Astrocyte (in vitro differentiated cells and primary cell): ENCODE measurements around the gene PCBP3. TPM values are rescaled to one million over a fixed set of nuclear protein-coding genes. Genes with fewer than 3 reads are reported as not detected.

ENCODE experiments used
- DNase-seq: peaks from one replicate; pipeline ENCODE4 v3.0.0-alpha.2; 2010; ENCODE audit warnings: low read depth
- FAIRE-seq: peaks from 2 replicates; lab custom pipeline; 2011; peaks lifted over from hg19 to GRCh38; lab: Jason Lieb, UNC
- H2AFZ ChIP-seq: 2 replicates; pipeline ENCODE4 v1.6.0; 2012; ENCODE audit warnings: low read depth, low read length, inconsistent platforms
- H3K27ac ChIP-seq: 2 replicates; pipeline ENCODE4 v1.5.1; 2011; ENCODE audit warnings: low read depth, low read length, inconsistent platforms
- H3K27me3 ChIP-seq: 2 replicates; pipeline ENCODE4 v1.6.0; 2011; ENCODE audit warnings: low read length, inconsistent platforms; ENCODE audit not compliant: insufficient read depth
- H3K36me3 ChIP-seq: 2 replicates; pipeline ENCODE4 v1.5.1; 2011; ENCODE audit warnings: low read length, inconsistent platforms; ENCODE audit not compliant: insufficient read depth
- H3K4me1 ChIP-seq: 2 replicates; pipeline ENCODE4 v1.5.1; 2011; ENCODE audit warnings: low read length, inconsistent platforms; ENCODE audit not compliant: insufficient read depth
- H3K4me2 ChIP-seq: 2 replicates; pipeline ENCODE4 v1.6.0; 2012; ENCODE audit warnings: low read length, inconsistent platforms
- H3K4me3 ChIP-seq: 2 replicates; pipeline ENCODE4 v1.5.1; 2011; ENCODE audit warnings: low read depth, mild to moderate bottlenecking, low read length, inconsistent platforms; ENCODE audit not compliant: insufficient read depth
- H3K79me2 ChIP-seq: 2 replicates; pipeline ENCODE4 v1.6.0; 2012; ENCODE audit warnings: mild to moderate bottlenecking, low read length, inconsistent platforms; ENCODE audit not compliant: insufficient read depth
- H3K9ac ChIP-seq: 2 replicates; pipeline ENCODE4 v1.6.0; 2012; ENCODE audit warnings: mild to moderate bottlenecking, low read length, inconsistent platforms
- H3K9me3 ChIP-seq: 2 replicates; pipeline ENCODE4 v1.5.1; 2012; ENCODE audit warnings: low read depth, mild to moderate bottlenecking, low read length, inconsistent platforms; ENCODE audit not compliant: insufficient read depth
- H4K20me1 ChIP-seq: 2 replicates; pipeline ENCODE4 v1.6.0; 2012; ENCODE audit warnings: low read length, inconsistent platforms; ENCODE audit not compliant: insufficient read depth
- H3K27ac Mint-ChIP-seq: one replicate; pipeline ENCODE4 v1.8.0; 2021; ENCODE audit warnings: mild to moderate bottlenecking, mixed read lengths; ENCODE audit not compliant: unreplicated experiment
- H3K27me3 Mint-ChIP-seq: one replicate; pipeline ENCODE4 v1.8.0; 2021; ENCODE audit warnings: low read depth, mixed read lengths; ENCODE audit not compliant: unreplicated experiment
- H3K36me3 Mint-ChIP-seq: one replicate; pipeline ENCODE4 v1.8.0; 2021; ENCODE audit warnings: low read depth, mixed read lengths; ENCODE audit not compliant: unreplicated experiment
- H3K4me1 Mint-ChIP-seq: one replicate; pipeline ENCODE4 v1.8.0; 2021; ENCODE audit warnings: low read depth, mixed read lengths; ENCODE audit not compliant: unreplicated experiment
- H3K4me3 Mint-ChIP-seq: one replicate; pipeline ENCODE4 v1.8.0; 2021; ENCODE audit warnings: mild to moderate bottlenecking, moderate library complexity, mixed read lengths; ENCODE audit not compliant: unreplicated experiment
- H3K9me3 Mint-ChIP-seq: one replicate; pipeline ENCODE4 v1.8.0; 2021; ENCODE audit warnings: mild to moderate bottlenecking, mixed read lengths; ENCODE audit not compliant: unreplicated experiment
- EZH2 ChIP-seq: IDR thresholded peaks from 2 replicates; pipeline ENCODE4 v1.6.1; 2012; ENCODE audit warnings: mild to moderate bottlenecking, low read length, inconsistent platforms; ENCODE audit not compliant: insufficient read depth
- total RNA-seq: library from RNA; stranded (reverse); gene quantifications from 2 replicates; pipeline ENCODE4 v1.2.1, GENCODE V29; 2021
- TF ChIP-seq, protein P1 (sequence below): IDR thresholded peaks from 2 replicates; pipeline ENCODE4 v1.5.1; 2011; ENCODE audit warnings: low read depth, mild to moderate bottlenecking, inconsistent platforms, low read length, moderate library complexity; ENCODE audit not compliant: insufficient read depth

Gene PCBP3
- total RNA-seq, 1 donor from 2014 or later, result 1.8 TPM

DNA sequence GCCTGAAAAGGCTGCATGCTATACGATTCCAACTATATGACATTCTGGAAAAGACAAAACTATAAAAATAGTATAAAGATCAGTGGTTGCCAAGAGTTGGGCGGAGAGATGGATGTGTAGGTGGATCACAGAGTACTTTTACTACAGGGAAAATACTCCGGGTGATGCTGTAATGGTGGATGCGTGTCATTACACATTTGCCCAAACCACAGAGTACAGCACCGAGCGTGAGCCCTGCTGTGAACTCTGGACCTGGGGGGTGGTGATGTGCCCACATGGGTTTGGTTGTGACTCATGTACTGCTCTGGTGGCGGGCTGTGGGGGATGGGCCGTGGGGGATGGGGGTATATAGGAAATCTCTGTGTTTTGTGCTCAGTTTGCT is 175.4 kb downstream of the PCBP3 start:
- peak overlapping the region; percentile 70 for H3K4me2 ChIP-seq
- H3K79me2 ChIP-seq, result no peaks in the 10 kb centered on the region
- H3K27me3 Mint-ChIP-seq, result peaks cover 17% of the 10 kb centered on the region
- H3K27ac Mint-ChIP-seq, result peak overlapping the region; percentile 70
- peaks cover 3% of the 10 kb centered on the region for H3K9me3 ChIP-seq
- TF ChIP-seq EZH2, result no peak
- TF ChIP-seq, protein P1, sequence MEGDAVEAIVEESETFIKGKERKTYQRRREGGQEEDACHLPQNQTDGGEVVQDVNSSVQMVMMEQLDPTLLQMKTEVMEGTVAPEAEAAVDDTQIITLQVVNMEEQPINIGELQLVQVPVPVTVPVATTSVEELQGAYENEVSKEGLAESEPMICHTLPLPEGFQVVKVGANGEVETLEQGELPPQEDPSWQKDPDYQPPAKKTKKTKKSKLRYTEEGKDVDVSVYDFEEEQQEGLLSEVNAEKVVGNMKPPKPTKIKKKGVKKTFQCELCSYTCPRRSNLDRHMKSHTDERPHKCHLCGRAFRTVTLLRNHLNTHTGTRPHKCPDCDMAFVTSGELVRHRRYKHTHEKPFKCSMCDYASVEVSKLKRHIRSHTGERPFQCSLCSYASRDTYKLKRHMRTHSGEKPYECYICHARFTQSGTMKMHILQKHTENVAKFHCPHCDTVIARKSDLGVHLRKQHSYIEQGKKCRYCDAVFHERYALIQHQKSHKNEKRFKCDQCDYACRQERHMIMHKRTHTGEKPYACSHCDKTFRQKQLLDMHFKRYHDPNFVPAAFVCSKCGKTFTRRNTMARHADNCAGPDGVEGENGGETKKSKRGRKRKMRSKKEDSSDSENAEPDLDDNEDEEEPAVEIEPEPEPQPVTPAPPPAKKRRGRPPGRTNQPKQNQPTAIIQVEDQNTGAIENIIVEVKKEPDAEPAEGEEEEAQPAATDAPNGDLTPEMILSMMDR, result no peak
- peak overlapping the region; percentile 72 for H3K27ac ChIP-seq
- peaks cover 4% of the 10 kb centered on the region for H4K20me1 ChIP-seq
- H2AFZ ChIP-seq, result no peak overlapping the region
- H3K4me3 ChIP-seq, result peak overlapping the region; percentile 16
- peaks cover 24% of the 10 kb centered on the region for H3K4me1 ChIP-seq
- H3K4me3 Mint-ChIP-seq, result peak overlapping the region; percentile 46
- no peaks in the 10 kb centered on the region for H3K36me3 ChIP-seq
- H3K27me3 ChIP-seq, result no peaks in the 10 kb centered on the region
- H3K4me1 Mint-ChIP-seq, result peaks cover 19% of the 10 kb centered on the region
- FAIRE-seq, result no peak
- peak; percentile 83 for DNase-seq
- H3K9ac ChIP-seq, result peak overlapping the region; percentile 63
- no peaks in the 10 kb centered on the region for H3K36me3 Mint-ChIP-seq
- no peaks in the 10 kb centered on the region for H3K9me3 Mint-ChIP-seq

DNA sequence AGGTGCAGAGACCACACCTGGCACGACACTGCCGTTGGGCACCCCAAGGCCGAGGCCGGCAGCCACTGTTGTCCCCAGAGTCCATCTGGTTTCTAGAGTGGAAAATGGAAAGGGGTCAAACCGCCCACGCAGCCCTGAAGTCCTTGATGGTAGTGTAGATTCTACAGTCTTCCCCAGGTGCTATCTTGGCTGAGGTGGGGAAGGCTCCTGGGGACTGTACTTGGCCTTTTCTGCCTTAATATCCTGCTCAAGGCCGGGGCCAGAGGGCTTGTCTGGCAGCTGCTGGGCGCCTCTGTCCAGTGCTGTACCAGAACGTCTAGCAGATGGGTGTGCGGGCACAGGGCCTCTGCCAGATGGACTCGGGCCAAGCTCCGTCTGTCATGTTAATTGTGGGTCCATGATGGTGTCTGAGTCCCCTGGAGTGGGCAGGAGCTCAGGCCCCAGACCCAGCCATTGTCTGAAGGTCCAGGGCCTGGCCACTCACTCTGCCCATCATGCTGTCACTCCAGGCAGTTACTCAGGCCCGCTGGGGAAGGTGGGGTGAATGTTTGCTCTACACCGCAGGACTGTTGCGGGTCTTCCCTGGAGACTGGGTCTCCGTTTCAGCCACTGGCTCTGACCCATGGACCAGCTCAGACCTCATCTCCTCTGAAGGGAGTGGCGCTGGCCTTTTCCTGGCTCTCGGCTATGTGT is 176.1 kb downstream of the PCBP3 start:
- no peaks in the 10 kb centered on the region for H3K36me3 ChIP-seq
- peak overlapping the region; percentile 70 for H3K4me2 ChIP-seq
- H3K4me3 Mint-ChIP-seq, result no peak overlapping the region
- H4K20me1 ChIP-seq, result no peaks in the 10 kb centered on the region
- FAIRE-seq (no peak), DNase-seq (no peak)
- no peak for TF ChIP-seq EZH2
- TF ChIP-seq, protein P1, result no peak
- H3K9ac ChIP-seq, result peak overlapping the region; percentile 63
- no peaks in the 10 kb centered on the region for H3K27me3 ChIP-seq
- no peaks in the 10 kb centered on the region for H3K9me3 ChIP-seq
- H3K27ac ChIP-seq, result peak overlapping the region; percentile 72
- peaks cover 24% of the 10 kb centered on the region for H3K4me1 ChIP-seq
- H3K27me3 Mint-ChIP-seq, result peaks cover 24% of the 10 kb centered on the region
- H3K79me2 ChIP-seq, result no peaks in the 10 kb centered on the region
- H3K27ac Mint-ChIP-seq, result peak overlapping the region; percentile 70
- H3K9me3 Mint-ChIP-seq, result no peaks in the 10 kb centered on the region
- no peak overlapping the region for H3K4me3 ChIP-seq
- no peak overlapping the region for H2AFZ ChIP-seq
- no peaks in the 10 kb centered on the region for H3K36me3 Mint-ChIP-seq
- H3K4me1 Mint-ChIP-seq, result peaks cover 19% of the 10 kb centered on the region
